NK-92 (cell line): ENCODE measurements around the gene WIZ.
"Not testable (repeated sequence)": the region's sequence is repeated elsewhere in the genome, so short reads cannot be mapped to it uniquely, and the experiment has no call there.

Source experiments
- DNase-seq: peaks from one replicate; lab custom pipeline; 2025; ENCODE audit not compliant: unreplicated experiment; lab: John Stamatoyannopoulos, UW

The WIZ gene, protein sequence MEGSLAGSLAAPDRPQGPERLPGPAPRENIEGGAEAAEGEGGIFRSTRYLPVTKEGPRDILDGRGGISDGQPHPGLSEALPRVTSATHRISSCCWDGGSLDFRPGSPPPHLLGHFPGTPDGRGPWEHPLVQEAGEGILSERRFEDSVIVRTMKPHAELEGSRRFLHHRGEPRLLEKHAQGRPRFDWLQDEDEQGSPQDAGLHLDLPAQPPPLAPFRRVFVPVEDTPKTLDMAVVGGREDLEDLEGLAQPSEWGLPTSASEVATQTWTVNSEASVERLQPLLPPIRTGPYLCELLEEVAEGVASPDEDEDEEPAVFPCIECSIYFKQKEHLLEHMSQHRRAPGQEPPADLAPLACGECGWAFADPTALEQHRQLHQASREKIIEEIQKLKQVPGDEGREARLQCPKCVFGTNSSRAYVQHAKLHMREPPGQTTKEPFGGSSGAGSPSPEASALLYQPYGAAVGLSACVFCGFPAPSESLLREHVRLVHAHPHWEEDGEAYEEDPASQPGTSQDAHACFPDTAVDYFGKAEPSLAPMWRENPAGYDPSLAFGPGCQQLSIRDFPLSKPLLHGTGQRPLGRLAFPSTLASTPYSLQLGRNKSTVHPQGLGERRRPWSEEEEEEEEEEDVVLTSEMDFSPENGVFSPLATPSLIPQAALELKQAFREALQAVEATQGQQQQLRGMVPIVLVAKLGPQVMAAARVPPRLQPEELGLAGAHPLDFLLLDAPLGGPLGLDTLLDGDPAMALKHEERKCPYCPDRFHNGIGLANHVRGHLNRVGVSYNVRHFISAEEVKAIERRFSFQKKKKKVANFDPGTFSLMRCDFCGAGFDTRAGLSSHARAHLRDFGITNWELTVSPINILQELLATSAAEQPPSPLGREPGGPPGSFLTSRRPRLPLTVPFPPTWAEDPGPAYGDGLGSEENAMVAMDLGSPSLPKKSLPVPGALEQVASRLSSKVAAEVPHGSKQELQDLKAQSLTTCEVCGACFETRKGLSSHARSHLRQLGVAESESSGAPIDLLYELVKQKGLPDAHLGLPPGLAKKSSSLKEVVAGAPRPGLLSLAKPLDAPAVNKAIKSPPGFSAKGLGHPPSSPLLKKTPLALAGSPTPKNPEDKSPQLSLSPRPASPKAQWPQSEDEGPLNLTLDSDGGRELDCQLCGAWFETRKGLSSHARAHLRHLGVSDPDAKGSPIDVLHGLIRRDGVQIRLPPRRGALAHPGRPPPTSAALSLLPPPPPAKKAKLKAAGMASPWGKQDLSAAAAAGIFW (N-terminal part only)

DNA sequence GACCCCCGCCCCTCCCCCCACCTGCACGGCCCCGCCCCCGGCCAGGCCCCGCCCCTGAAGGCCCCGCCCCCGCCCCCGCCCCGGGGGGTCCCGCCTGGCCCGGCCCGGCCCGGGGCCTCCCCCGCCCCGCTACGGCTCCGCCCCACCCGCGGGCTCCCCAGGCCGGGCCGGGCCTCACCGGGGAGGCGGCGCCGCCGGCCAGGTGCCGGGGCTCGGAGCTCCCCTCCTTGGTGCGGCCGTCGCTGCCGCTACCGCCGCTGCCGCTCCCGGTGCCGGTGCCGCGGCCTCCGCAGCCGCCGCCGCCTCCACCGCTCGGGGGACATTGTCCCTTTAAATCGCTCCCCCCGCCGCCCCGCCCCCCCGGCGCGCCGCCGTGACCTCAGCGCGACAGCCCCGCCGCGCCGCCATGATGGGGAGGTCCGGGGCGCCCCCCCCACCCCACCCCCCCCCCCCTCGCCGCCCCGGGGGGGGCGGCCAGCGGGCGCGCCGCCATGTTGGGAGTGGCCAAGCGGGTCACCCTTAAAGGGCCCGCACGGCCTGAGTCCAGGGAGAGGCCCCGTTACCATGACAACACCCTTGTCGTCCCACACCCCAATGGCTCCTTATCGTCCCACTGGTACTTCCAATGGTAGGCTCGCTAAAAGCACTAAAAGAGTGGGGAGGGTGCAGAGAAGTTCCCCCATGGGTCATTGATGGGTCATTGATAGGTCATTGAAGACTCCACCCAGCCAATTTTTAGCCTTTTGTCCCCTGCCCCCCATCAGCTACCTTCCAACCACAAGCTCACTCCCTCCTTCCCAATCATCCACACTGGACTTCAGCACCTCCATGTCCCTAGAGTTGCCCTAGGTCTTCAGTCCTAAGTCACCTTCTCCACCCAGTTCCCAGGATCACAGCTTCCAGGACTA lies at the start of gene WIZ:
WIZ (minus strand) TSS at position 337 of the 908 bp plus-strand sequence. CDS start 1,649 bp downstream, outside the sequence.
- DNase-seq = no peak

DNA sequence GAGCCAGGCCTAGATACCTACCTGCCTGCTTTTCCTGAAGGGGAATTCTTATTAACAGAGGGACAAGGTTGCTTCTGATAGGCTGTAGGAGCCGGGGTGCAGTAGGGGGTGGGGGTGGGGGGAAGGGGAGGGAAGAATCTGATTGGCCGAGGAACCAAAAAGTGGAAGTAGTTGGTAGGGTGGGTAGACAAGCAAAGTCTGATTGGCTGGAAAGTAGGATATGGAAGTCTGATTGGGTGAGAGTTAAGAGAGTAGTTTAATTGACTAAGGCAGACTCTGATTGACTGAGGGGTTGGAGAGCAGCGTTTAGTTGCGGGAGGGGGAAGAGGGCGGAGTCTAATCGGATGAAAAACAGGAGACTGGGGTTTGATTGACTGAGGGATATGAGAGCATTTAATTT lies 49.2 kb upstream of the WIZ start:
- DNase-seq = no peak

DNA sequence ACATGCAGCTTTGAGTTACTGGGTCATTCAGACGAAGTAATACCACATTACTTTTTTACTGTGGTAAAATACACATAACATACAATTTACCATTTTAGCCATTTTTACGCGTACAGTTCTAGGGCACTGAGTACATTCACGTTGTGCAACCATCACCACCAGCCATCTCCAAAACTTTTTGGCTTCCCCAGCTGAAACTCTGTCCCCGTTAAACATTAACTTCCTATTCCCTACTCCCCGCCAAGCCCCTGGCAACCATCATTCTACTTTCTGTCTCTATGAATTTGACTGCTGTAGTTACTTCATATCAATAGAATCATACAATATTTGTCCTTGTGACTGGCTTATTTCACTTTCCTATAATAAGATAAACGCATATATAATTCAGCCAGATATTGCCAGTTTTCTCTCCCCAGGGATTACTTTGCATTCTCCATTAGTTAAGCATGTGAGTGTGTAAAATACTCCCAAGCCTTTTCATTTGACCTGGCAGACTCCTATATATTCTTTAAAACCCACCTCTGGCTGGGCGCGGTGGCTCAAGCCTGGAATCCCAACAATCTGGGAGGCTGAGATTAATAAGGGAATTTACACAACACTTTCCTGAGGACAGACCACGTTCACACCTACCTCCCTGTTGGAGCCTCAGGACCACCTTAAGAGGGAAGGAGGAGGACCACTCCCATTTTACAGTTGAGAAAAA lies 48.6 kb upstream of the WIZ start:
- no peak for DNase-seq

DNA sequence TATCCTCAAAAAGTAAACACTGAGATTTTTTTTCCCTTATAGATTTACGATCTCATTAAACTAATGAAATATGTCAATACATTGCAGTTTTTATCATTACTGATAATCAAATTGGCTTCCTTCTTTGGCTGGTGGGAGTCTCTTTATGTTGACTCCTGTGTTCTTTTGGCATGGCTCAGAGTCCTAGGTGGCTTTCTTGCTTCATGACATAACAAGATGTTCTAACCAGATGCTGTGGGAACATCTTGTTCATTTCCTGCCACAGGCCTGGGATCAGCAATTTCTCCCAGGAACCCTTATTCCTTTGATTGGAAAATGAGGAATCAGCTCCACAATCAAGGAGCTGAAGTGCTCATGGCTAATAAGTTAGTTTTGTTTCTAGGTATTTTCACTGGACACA lies 45.4 kb upstream of the WIZ start:
- no peak for DNase-seq

DNA sequence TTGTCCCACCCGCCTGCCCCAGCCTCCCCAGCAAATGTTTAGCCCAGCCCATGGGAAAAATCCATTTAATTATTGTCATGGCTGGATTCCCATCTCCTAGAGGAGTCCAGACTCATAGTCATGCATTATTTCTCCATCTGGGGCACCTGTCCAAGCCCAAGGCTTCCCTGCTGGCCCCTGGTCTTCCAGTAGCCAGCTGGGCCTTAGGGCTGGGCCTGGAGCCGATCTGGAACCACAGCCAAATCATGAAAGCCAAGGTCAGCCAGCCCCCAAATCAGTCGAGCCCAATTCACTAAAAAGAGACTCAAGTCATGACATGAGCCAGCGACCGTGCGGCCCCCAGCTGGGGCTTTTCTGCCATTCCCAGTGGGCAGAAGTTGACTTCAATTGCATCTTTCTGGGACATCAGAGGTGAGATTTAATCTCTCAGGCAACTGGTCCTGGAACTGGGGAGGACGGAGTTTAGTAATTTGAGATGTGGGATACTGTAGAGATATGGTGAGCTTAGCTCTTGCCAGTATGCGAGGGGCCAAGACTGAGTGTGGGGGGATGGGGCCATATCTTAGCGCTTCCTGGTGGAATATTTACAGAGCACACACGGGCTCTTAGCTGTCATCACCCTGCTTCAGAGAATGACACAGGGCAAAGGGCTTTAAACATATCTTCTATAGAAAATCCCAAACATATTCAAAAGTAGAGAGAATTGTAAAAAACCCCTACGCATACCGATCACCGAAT lies 38.9 kb upstream of the WIZ start:
- no peak for DNase-seq

DNA sequence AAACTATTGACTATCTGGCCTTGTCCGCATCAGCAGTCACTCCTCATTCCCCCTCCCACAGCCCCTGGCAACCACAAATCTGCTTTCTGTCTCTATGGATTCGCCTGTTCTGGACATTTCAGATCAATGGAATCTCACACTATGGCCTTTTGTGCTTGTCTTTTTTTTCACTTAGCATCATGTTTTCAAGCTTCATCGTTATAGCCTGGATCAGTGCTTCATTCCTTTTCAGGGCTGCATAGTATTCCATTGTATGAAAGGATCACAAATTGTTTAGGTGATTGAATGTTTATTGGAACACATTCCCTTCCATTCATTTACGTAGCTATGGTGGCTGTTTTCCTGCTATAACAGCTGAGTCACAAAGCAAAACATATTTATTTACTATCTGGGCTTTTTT lies 37.3 kb upstream of the WIZ start:
- no peak for DNase-seq

DNA sequence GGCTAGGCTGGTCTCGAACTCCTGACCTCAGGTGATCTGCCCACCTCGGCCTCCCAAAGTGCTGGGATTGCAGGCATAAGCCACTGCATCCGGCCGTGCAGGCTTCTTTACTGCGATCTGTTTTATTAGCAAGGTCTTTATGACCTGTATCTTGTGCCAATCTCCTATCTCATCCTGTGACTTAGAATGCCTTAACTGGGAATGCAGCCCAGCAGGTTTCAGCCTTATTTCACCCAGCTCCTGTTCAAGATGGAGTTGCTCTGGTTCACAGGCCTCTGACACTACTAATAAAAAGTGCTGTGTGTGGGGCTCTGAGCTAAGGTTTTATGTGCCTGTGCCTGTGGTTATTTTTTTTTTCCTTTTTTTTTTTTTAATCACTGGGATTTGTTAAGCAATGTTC lies 36.0 kb upstream of the WIZ start:
- DNase-seq = not testable (repeated sequence)

DNA sequence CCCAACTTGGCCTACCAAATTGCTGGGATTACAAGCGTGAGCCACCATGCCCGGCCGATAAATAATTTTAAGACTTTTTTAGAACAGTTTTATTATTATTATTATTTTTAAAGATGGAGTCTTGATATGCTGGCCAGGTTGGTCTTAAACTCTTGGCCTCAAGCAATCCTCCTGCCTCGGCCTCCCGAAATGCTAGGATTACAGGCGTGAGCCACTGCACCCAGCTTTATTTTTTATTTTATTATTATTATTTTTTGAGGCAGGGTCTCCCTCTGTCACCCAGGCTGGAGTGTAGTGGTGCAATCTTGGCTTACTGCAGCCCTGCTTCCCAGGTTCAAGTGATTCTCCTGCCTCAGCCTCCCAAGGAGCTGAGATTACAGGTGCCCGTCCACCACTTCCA lies 31.2 kb upstream of the WIZ start:
- not testable (repeated sequence) for DNase-seq

DNA sequence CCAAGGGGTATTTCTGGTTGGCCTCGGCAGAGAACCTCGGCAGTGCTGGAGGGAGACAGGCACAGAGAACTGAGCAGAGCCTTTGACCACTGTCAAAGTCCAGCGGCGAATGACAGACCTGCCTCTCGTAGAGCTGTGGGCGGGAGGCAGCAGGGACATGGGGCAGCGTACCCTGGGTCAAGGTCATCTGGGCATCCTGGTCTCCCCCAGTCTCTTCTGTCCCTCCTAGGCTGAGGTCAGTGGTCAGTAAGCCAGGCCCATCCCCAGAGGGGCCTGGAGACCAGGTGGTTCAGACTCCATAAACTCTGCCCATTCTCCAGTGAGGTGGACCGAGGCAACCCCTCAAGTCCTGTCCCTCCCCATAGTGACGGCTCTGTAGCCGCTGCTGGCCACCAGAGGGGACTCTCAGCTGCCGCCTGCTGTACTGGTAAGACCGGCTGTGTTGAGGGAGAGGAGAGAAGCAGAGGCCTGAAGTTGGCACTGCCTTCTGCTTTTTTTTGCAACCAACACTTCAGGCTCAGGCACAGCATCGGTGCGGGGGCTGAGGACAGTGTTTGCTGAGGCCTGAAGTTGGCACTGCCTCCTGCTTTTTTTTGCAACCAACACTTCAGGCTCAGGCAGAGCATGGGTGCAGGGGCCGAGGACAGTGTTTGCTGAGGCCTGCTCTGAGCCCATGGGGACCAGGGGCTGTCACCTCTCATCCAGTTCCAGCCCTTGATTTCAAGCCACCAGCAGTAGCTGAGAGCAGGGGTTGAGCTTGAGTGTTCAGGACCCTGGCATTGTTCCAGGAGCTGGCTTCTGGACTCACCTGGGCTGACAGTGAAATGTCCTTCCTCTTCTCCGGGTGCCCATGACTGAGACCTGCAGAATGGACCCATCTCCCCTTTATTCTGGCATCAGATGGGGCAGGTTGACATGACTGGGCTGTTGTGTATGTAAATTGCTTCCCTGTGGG lies 29.9 kb upstream of the WIZ start, which contains the start of gene PGLYRP2:
PGLYRP2 (minus strand) TSS at position 111 of the 955 bp plus-strand sequence. CDS start 130 bp downstream, outside the sequence.
- no peak for DNase-seq

DNA sequence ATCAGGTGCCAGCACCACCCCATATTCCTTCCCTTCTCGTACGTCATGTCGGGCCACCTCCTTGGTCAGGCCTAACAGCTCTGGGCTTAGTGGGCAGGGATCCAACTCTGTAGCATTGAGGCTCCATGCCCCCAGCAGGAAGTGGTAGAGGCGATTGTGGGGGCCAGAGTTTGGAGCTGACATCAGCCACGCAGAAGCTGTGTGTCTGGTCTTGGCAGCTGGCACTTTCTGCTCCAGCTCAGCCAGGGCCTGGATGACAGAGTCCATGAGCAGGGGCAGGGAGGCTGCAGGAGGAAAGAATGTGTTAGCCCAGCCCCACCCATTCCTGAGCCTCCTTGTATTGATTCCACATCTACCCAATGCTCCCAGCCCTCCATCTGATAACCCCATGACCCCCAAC lies 26.6 kb upstream of the WIZ start:
- no peak for DNase-seq

DNA sequence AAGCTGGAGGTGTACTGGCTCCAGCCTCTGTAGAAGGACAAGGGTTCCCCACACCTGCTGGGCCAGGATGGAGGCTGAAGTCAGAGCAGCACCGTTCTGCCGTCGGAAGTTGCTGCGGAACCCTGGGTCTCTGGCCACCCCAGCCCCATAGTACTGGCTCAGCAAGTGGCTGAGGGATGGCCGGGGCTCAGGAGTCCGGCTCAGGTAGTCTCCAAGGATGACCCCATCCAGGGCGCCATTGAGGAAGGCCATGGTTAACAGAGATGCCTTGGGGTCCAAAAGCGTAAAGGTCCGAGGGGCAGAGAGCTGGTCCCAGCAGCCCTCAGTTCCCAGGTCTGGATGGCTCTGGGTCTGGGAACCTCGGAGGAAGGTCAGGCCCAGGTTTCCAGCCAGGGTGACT lies 25.9 kb upstream of the WIZ start:
- DNase-seq = no peak

DNA sequence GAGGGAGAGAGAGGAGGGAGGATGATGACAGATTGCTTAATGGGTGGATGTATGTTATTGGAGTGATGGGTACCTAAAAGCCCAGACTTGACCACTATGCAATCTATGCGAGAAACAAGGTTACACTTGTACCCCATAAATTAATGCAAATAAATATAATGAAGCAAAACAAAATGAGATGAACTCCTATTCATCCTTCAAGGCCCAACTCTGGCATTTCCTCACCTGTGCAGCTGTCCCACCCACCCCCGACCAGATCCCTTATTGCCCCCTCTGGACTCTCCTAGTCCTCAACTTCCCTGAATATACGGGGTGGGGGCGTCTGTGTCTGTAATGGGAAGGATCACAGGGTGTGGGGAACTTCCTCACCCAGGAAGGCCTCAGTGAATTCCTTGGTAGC lies 25.4 kb upstream of the WIZ start:
- no peak for DNase-seq

DNA sequence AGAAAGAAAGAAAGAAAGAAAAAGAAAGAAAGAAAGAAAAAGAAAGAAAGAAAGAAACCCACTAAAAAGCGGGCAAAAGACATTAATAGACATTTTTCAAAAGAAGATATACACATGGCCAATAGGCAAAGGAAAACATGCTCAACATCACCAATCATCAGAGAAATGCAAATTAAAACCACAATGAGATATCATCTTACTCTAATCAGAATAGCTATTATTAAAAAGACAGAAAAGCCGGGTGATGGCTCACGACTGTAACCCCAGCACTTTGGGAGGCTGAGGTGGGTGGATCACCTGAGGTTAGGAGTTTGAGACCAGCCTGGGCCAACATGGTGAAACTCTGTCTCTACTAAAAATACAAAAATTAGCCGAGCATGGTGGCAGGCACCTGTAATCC lies 24.1 kb upstream of the WIZ start:
- not testable (repeated sequence) for DNase-seq

DNA sequence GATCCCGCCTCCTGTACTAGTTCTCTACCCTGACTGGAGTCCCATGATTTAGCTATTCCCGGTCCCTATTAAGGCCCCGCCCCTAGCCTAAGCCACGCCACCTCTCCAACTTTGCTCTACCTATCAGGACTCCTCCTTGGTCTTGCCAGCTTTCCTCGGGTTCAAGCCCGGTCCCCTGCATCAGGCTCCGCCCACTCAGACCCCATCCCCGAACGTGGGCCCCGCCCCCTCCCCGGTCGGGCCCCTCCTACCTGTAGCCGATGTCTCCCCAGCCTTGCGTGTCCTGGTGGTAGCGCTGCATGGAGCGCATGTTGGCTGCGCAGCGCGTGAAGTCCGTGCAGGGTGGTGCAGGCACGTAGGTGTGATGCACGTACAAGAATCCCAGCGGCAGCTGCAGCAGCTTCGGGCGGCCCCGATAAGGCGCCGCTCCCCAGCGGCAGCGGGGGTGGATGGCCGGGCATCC lies 21.9 kb upstream of the WIZ start:
- DNase-seq = no peak

DNA sequence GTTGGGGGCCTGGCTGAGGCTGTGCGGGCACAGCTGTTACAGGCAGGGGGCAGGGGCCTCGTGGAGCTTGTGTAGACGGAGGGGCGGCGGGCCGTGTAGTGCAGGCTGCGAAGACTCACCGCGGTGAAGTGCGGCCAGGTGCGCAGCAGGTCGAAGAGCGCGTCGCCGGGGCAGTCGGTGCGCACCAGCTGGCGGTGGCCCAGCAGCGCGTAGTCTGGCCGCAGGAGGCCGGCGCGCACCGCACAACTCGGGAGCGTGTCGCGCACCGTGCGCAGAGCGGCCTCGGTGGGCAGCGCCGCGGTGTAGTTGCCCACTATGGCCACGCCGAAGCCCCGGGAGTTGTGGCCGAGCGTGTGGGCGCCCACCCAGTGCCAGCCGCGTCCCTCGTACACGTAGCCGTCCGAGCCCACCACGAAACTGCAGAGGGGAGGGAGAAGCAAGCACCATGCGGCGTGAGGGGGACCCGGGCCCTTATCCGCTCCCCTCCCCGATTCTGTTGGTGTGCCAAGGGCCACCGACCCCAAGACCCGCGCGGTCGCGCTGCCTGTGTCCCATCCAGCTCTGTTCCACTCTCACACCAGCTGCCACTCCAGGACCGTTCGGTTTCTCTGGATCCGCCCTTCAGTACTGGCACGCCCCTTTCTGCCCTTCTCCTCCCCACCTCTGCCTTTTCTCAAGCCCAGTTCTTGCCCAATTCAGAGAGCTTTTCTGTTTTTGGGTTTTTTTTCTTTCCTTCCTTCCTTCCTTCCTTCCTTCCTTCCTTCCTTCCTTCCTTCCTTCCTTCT lies 19.9 kb upstream of the WIZ start:
- no peak for DNase-seq

DNA sequence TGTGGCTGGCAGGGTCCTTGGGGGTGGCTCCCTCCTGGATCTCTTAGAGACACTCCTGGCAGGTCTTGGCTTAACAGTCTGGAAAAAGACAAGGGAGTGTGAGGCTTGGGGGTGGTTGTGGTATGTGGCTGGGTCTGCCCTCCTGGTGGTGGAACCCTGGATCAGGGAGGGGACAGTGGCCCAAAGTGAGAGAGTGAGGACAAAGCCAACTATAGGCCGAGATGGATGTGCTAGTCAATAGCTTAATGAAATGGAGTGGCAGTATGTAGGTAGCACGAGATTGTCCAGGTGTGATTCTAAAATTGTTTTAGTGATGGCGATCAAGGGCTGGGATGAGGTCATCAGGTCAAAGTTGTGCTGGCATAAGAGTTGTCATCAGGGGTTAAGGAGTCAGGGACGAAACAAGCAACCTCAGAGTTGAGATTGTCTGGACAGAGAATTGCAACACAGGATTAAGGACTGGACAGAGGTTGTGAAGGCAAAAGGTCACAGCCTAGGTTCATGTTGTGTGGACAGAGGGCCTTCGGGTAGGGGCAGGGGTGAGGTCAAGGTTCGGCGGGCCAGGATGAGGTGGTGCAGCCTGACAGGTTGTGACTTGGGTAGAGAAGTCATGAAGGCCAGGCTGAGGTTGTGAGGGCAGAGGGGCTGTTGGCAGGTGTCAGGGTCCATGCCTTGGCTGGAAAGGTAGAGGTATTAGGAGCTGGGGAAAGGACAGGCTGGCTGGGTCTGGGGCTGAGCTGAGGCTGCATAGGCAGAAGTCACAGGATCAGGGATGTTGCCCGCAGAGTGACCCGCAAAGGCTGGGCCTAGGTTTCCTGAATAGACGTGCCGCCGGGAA lies 19.1 kb upstream of the WIZ start:
- DNase-seq = no peak
